KOPT-K1 (cell line): ENCODE results near the gene PEAR1.
"Not testable (repeated sequence)": the region's sequence is repeated elsewhere in the genome, so short reads cannot be mapped to it uniquely, and the experiment has no call there.

Source experiments
- H3K27ac ChIP-seq: fragments of 200-600 bp; sonication (generic); 2 replicates; pipeline ENCODE4 v1.5.1; 2016; ENCODE audit warnings: antibody characterized with exemption, mild to moderate bottlenecking, low read depth, low read length; ENCODE audit not compliant: poor library complexity, severe bottlenecking
- H3K36me3 ChIP-seq: fragments of 200-600 bp; sonication (generic); 2 replicates; pipeline ENCODE4 v1.5.1; 2017; ENCODE audit warnings: antibody characterized with exemption, mild to moderate bottlenecking, low read length, moderate library complexity; ENCODE audit not compliant: insufficient read depth
- H3K9me3 ChIP-seq: fragments of 200-600 bp; sonication (generic); 2 replicates; pipeline ENCODE4 v1.5.1; 2017; ENCODE audit warnings: antibody characterized with exemption, low read length, mild to moderate bottlenecking; ENCODE audit not compliant: insufficient read depth, poor library complexity, severe bottlenecking

Gene PEAR1

DNA sequence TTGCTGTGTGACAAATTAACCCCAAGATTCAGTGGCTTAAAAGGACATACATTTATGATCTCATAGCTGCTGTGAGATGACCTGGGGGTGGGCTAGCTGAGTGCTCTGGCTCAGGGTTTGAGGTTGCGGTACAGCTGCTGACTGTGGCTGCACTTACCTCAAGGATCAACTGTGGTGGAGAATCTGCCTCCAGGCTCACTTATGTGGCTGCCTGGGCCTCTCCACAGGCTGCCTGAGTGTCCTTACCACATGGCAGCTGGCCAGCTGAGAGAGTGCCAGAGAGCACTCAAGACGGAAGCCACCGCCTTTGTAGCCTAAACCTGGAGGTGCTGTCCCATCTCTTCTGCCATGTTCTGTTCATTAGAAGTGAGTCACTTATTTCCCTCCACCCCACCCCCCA is 32.7 kb downstream of the PEAR1 start:
- Histone ChIP-seq H3K9me3 (no peaks in the 10 kb centered on the region), H3K36me3 (no peaks in the 10 kb centered on the region), H3K27ac (no peak overlapping the region)

- not testable (repeated sequence) for H3K9me3 ChIP-seq, H3K36me3 ChIP-seq, H3K27ac ChIP-seq
These were observed 33.2 kb downstream of the PEAR1 start for GRCh38 chr1:156926695-156927094.

DNA sequence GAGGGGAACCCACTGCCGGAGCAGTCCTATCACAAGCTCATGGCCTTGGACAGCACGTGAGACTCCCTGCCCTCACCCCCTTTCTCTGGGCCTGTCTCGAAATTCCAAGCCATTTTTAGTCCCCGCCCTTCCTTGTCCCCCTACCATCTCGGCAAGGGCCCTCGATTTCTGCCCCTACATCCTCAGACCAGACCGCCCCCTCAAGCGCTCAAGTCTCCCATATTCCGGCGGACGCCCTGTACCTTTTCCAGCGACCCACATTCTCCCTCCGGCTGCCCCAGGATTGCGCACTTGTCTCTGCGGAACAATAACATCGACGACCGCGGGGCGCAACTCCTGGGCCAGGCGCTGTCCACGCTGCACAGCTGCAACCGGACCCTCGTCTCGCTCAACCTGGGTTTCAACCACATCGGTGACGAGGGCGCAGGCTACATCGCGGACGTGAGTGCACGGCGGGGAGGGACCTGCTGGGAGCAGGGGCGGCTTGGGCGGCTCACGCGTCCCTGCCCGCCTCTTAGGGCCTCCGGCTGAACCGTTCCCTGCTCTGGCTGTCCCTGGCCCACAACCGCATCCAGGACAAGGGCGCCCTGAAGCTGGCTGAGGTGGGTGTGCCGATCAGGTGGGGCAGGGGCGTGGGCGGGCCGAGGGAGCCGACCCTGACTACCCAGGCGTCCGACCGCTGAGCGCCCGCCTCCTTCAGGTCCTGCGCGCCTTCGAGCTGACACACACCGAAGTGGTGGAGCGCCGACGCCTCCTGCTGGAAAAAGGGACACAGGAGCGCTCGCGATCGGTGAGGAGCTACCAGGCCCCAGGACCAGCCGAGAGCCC is 33.9 kb downstream of the PEAR1 start:
- Histone ChIP-seq H3K9me3 (no peaks in the 10 kb centered on the region), H3K27ac (no peak overlapping the region), H3K36me3 (no peaks in the 10 kb centered on the region)

DNA sequence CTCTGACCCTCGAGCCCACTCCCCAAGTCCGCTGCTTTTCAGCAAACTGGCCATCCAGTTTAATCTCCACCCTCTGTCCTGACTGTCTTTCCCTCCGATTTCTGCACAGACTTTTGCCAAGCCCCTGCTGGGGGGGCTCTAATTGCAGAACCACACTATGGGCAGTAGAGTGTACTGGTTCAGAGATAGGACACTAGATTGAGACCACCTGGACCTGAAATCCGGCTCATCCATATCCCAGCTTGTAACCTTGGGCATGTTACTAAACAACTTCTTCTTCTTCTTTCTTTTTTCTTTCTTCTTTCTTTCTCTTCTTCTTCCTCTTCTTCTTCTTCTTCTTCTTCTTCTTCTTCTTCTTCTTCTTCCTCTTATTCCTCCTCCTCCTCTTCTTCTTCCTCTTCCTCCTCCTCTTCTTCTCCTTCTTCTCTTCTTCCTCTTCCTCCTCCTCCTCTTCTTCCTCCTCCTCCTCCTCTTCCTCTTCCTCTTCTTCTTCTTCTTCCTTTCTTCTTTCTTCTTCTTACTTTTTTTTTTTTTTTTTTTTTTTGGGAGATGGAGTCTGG is 34.6 kb downstream of the PEAR1 start:
- H3K27ac ChIP-seq = no peak overlapping the region
- no peaks in the 10 kb centered on the region for H3K9me3 ChIP-seq
- no peaks in the 10 kb centered on the region for H3K36me3 ChIP-seq

- Histone ChIP-seq H3K9me3 (no peaks in the 10 kb centered on the region), H3K36me3 (no peaks in the 10 kb centered on the region), H3K27ac (no peak overlapping the region)
These were observed 36.2 kb downstream of the PEAR1 start for GRCh38 chr1:156929596-156930238.

- H3K9me3 ChIP-seq = no peaks in the 10 kb centered on the region
- no peak overlapping the region for H3K27ac ChIP-seq
- no peaks in the 10 kb centered on the region for H3K36me3 ChIP-seq
These were observed 37.0 kb downstream of the PEAR1 start for GRCh38 chr1:156930483-156930882.

DNA sequence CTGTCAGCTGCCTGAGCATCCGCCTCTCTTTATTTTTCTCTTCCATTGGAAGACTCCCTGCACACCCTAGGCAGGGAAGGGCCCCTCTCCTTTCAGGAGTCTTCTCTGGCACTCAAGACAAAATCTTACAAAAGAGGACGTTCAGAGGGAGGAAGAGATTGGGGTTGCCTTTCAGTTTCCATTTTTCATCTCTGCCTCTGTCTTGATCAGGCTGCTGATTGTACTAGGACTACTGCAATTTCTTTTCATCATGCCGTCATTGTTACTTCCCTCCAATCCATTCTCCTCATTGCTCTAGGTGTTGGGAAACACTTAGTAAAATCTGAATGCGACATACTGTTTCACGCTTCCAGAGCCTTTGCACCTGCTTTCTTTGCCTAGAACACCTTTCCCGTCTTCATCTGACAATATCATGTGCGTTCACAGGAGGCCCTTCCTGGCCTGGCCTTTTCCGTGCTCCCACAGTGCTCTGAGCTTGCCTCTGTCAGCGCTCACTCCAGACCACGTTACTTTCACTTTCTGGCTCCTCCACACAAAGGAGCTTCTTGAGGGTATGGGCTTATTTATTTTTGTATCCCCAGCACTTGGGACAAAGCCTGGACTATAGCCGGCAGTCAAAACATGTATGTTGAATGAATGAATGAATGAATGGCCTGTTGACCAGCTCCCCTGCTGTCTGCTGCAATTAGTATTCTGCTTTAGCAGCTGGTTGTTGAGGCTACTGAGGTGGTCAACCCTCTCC is 37.9 kb downstream of the PEAR1 start:
- no peaks in the 10 kb centered on the region for H3K36me3 ChIP-seq

GRCh38 chr1:156931974-156932710 is 38.6 kb downstream of the PEAR1 start:
- Histone ChIP-seq H3K27ac (no peak overlapping the region), H3K36me3 (no peaks in the 10 kb centered on the region), H3K9me3 (no peaks in the 10 kb centered on the region)

More for the DNA sequence above, 37.9 kb downstream of the PEAR1 start:
- H3K9me3 ChIP-seq = no peaks in the 10 kb centered on the region
- H3K27ac ChIP-seq = no peak overlapping the region

DNA sequence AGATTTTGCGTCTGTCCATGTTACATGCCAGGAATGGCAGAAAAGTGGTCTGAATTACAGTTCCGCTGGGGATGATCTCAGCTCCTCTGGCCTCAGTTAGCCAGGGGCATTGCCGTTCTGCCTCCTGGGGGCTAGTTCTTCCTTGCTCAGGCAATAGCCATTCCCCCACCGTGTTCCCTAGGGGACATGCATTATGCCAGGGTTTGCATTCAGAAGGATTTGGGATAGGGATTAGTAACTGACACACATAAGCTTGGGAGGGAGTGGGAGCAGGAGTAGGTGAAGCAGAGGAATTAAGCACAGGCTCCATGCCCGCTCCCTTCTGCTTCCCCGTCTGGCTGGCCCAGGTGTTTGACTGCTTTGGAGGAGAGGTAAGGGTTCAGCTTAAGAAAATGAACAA is 39.6 kb downstream of the PEAR1 start:
- Histone ChIP-seq H3K36me3 (no peaks in the 10 kb centered on the region), H3K9me3 (no peaks in the 10 kb centered on the region), H3K27ac (no peak overlapping the region)

GRCh38 chr1:156935505-156936128 is 42.1 kb downstream of the PEAR1 start:
- no peak overlapping the region for H3K27ac ChIP-seq
- H3K9me3 ChIP-seq = no peaks in the 10 kb centered on the region
- H3K36me3 ChIP-seq = no peaks in the 10 kb centered on the region

GRCh38 chr1:156936191-156936590 is 42.7 kb downstream of the PEAR1 start:
- Histone ChIP-seq H3K9me3 (no peaks in the 10 kb centered on the region), H3K36me3 (no peaks in the 10 kb centered on the region), H3K27ac (no peak overlapping the region)

DNA sequence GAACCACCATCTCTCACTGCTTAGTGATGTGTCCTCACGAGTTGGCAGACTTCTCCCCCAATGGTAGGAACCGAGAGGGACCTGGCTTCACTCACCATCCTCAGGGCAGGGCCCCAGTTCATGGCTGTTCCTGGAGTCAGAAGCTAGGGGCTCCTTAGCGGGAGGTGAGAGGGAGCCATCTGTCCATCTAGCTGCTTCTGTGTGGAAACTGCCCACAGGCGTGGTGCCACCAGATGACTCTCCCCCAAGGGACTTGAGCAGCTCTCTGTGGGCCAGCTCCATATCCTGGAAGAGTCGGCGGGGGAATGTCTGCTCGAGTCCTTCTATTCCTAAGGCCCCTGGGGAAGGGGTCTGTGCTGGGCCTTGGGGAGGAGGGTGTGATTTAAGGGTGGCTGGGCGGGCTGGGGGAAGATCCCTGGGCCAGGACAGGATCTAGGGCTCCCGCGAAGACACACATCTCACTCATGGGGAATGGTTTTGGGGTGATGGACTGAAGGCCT is 43.3 kb downstream of the PEAR1 start:
- Histone ChIP-seq H3K27ac (no peak overlapping the region), H3K36me3 (no peaks in the 10 kb centered on the region), H3K9me3 (no peaks in the 10 kb centered on the region)

- H3K27ac ChIP-seq = no peak overlapping the region
- no peaks in the 10 kb centered on the region for H3K9me3 ChIP-seq
- H3K36me3 ChIP-seq = no peaks in the 10 kb centered on the region
These were observed 44.4 kb downstream of the PEAR1 start for GRCh38 chr1:156937883-156938282.

GRCh38 chr1:156938813-156939212 is 45.3 kb downstream of the PEAR1 start:
- Histone ChIP-seq H3K27ac (no peak overlapping the region), H3K9me3 (no peaks in the 10 kb centered on the region), H3K36me3 (no peaks in the 10 kb centered on the region)
